Upper lobe of left lung (tissue), 4 donors: ENCODE results near the gene MRPL42.

ENCODE experiments used
- CTCF ChIP-seq, 6 experiments: fragments of 450-650 bp in 4 of 6; fragments of 200-600 bp in 2 of 6; sonication (generic) in 2 of 6; IDR thresholded peaks; one replicate each; pipeline ENCODE4 v1.5.1; 2016 to 2019; ENCODE audit warnings: antibody characterized with exemption in 6 of 6
- EP300 ChIP-seq, 4 donors: sonication (generic); formaldehyde crosslinking; IDR thresholded peaks; one replicate each; pipeline ENCODE4 v1.5.1; 2017; ENCODE audit warnings: antibody characterized with exemption in 4 of 4, control low read depth in 2 of 4
- POLR2A ChIP-seq, 4 donors: fragments of 450-650 bp; IDR thresholded peaks; one replicate each; pipeline ENCODE4 v1.5.1; 2016 to 2017; ENCODE audit warnings: antibody characterized with exemption in 4 of 4, mild to moderate bottlenecking in 2 of 4
- POLR2AphosphoS5 ChIP-seq, 2 donors: sonication (generic); formaldehyde crosslinking; IDR thresholded peaks; one replicate each; pipeline ENCODE4 v1.5.1; 2017; ENCODE audit warnings: antibody characterized with exemption in 2 of 2

- TF ChIP-seq POLR2A (IDR thresholded peaks at IDR 0.05) (no peak), CTCF (IDR thresholded peaks at IDR 0.05) (no peak), POLR2AphosphoS5 (IDR thresholded peaks at IDR 0.05) (no peak), EP300 (IDR thresholded peaks at IDR 0.05) (no peak)
Measured at GRCh38 chr12:93466625-93467350, 526 bp upstream of the MRPL42 start.
